K562 (cell line): ENCODE data around the gene PSAP. TPM values are rescaled to one million over a fixed set of nuclear protein-coding genes. Genes with fewer than 3 reads are reported as not detected.
A peak's percentile ranks its signal among the peaks of the same experiment; 100 is the strongest.

Source experiments
- ARID4B ChIP-seq: sonication (generic); formaldehyde crosslinking; IDR thresholded peaks from 2 replicates; pipeline ENCODE4 v1.8.0; 2022; ENCODE audit warnings: mild to moderate bottlenecking, missing genetic modification reagents
- DPF2 ChIP-seq: fragments of 450-650 bp; IDR thresholded peaks from 2 replicates; pipeline ENCODE4 v1.6.1; 2016
- MGA ChIP-seq: fragments of 450-650 bp; IDR thresholded peaks from 2 replicates; pipeline ENCODE4 v1.6.1; 2016; ENCODE audit warnings: mild to moderate bottlenecking, moderate library complexity
- PML ChIP-seq: IDR thresholded peaks from 2 replicates; pipeline ENCODE4 v1.6.1; 2012; ENCODE audit warnings: low read length, inconsistent platforms
- SETDB1 ChIP-seq: IDR thresholded peaks from one replicate; pipeline ENCODE4 v1.6.1; 2012; ENCODE audit warnings: low read length, control low read depth, inconsistent platforms
- USF1 ChIP-seq: sonication (generic); formaldehyde crosslinking; IDR thresholded peaks from 2 replicates; pipeline ENCODE4 v1.9.0; 2022; ENCODE audit warnings: mild to moderate bottlenecking, missing genetic modification reagents
- ZNF507 ChIP-seq: conservative IDR thresholded peaks from 2 replicates; pipeline ENCODE4 v1.6.1; 2017; ENCODE audit warnings: missing genetic modification characterization, missing compliant biosample characterization
- ZNF699 ChIP-seq: fragments of 250-450 bp; sonication (Bioruptor Pico); IDR thresholded peaks from 2 replicates; pipeline ENCODE4 v1.8.0; 2021; ENCODE audit warnings: mild to moderate bottlenecking, moderate library complexity; ENCODE audit not compliant: insufficient replicate concordance
- ZNF740 ChIP-seq, 3 experiments: fragments of 200-800 bp in 1 of 3; sonication (Bioruptor generic) in 1 of 3; sonication (generic) in 1 of 3; formaldehyde crosslinking in 1 of 3; IDR thresholded peaks; 2 replicates each; pipeline versions ENCODE4 v1.6.1 to v1.8.0; 2016 to 2022; ENCODE audit warnings: mild to moderate bottlenecking in 2 of 3, missing compliant biosample characterization in 2 of 3, missing genetic modification characterization in 2 of 3, missing genetic modification reagents in 1 of 3
- polyA plus RNA-seq, 8 experiments: library from polyadenylated mRNA; depleted of rRNA in 4 of 8; stranded (reverse) in 5 of 8; unstranded in 3 of 8; fragments of >200 nt; fragmentation: Nextera tagmentation in 2 of 8; fragmentation: Illumina TruSeq in 1 of 8; extraction: Ambion mirVana in 2 of 8; extraction: Trizol in 1 of 8; gene quantifications; 2 replicates each; pipeline versions ENCODE4 v1.2.1 to v1.2.3, GENCODE V29; 2011 to 2014; ENCODE audit warnings: inconsistent platforms in 1 of 8, missing spikeins in 1 of 8
- total RNA-seq, 7 experiments: library from RNA; depleted of rRNA in 6 of 7; stranded (reverse); fragments of >200 nt in 6 of 7; fragmentation: Illumina TruSeq in 2 of 7; extraction: Trizol in 2 of 7; gene quantifications; 2 replicates each; pipeline versions ENCODE4 v1.2.1 to v1.2.3, GENCODE V29; 2011 to 2021; ENCODE audit warnings: low replicate concordance in 1 of 7

Gene PSAP
- total and polyA plus RNA-seq, 9 of the 15 experiments (the other 6 are each of a cell fraction or from before 2014, with no cell fraction given): 245 to 700 (median 429) TPM

GRCh38 chr10:71889388-71889987, 38.4 kb upstream of the PSAP start (continued):
- no peak for TF ChIP-seq MGA
- no peak for TF ChIP-seq SETDB1
- TF ChIP-seq ARID4B (CRISPR knock-in tag): peak; percentile 60; the same call in 1 of the 2 replicates
- no peak for TF ChIP-seq ZNF699 (CRISPR knock-in tag)
- no peak for TF ChIP-seq ZNF507
- TF ChIP-seq USF1 (CRISPR knock-in tag): 0 out of 2 replicates have a peak, but pooled peaks have one; percentile 3
- TF ChIP-seq ZNF740 (CRISPR knock-in tag; IDR thresholded peaks at IDR 0.05): 0 out of 2 replicates have a peak, but pooled peaks have one; percentile 11
- TF ChIP-seq ZNF740 (tag; IDR thresholded peaks at IDR 0.05): no peak
- no peak for TF ChIP-seq PML
- TF ChIP-seq DPF2: no peak
